GM20431 (cell line): ENCODE results near the gene PDYN.
"Not testable (repeated sequence)": the region's sequence is repeated elsewhere in the genome, so short reads cannot be mapped to it uniquely, and the experiment has no call there.

Source experiments
- in situ Hi-C: fragments of 300-500 bp; cut with MseI, MboI; formaldehyde crosslinking; loops from one replicate; pipeline ENCODE4 v1.15.0; 2020; ENCODE audit warnings: low sequenced_read_pairs; ENCODE audit not compliant: unreplicated experiment

The PDYN gene

GRCh38 chr20:1993986-1994385 lies at the start of gene PDYN:
Gene PDYN, minus strand, starts transcription at chr20:1994058. Its CDS starts 10,974 bp downstream, at chr20:1983084.
- in situ Hi-C loops: loop anchor here (25.0 kb wide), 1 partner anchor 168 kb away; no protein-coding TSS in a partner anchor

- in situ Hi-C loops: no loop called here
Observed at GRCh38 chr20:2042400-2042799, 48.5 kb upstream of the PDYN start.

GRCh38 chr20:2038161-2038560 lies 44.3 kb upstream of the PDYN start:
- in situ Hi-C loops: no loop called here

GRCh38 chr20:2037296-2037914 lies 43.5 kb upstream of the PDYN start:
- in situ Hi-C loops: no loop called here

- in situ Hi-C loops: not testable (repeated sequence)
Observed at GRCh38 chr20:2036357-2036756, 42.5 kb upstream of the PDYN start.

- in situ Hi-C loops: no loop called here
Observed at GRCh38 chr20:2032168-2032567, 38.3 kb upstream of the PDYN start.

GRCh38 chr20:2026514-2026913 lies 32.7 kb upstream of the PDYN start:
- in situ Hi-C loops: no loop called here

- in situ Hi-C loops: no loop called here
Observed at GRCh38 chr20:2026004-2026403, 32.1 kb upstream of the PDYN start.

- in situ Hi-C loops: no loop called here
Observed at GRCh38 chr20:2023151-2023550, 29.3 kb upstream of the PDYN start.

GRCh38 chr20:2022163-2022562 lies 28.3 kb upstream of the PDYN start:
- in situ Hi-C loops: no loop called here

- in situ Hi-C loops: no loop called here
Observed at GRCh38 chr20:2010533-2010932, 16.7 kb upstream of the PDYN start.

- in situ Hi-C loops: no loop called here
Observed at GRCh38 chr20:2006452-2007361, 12.8 kb upstream of the PDYN start.

- in situ Hi-C loops: no loop called here
Observed at GRCh38 chr20:2005831-2006426, 12.1 kb upstream of the PDYN start.

GRCh38 chr20:2005359-2005758 lies 11.5 kb upstream of the PDYN start:
- in situ Hi-C loops: no loop called here

- in situ Hi-C loops: no loop called here
Observed at GRCh38 chr20:2004171-2004570, 10.3 kb upstream of the PDYN start.

GRCh38 chr20:2002365-2002764 lies 8.5 kb upstream of the PDYN start:
- in situ Hi-C loops: no loop called here

- in situ Hi-C loops: no loop called here
Observed at GRCh38 chr20:2001119-2001518, 7.3 kb upstream of the PDYN start.

- in situ Hi-C loops: no loop called here
Observed at GRCh38 chr20:2000285-2000684, 6.4 kb upstream of the PDYN start.

GRCh38 chr20:1998715-1999114 lies 4.9 kb upstream of the PDYN start:
- in situ Hi-C loops: loop anchor here (25.0 kb wide), 1 partner anchor 164 kb away; no protein-coding TSS in a partner anchor

- in situ Hi-C loops: loop anchor here (25.0 kb wide), 1 partner anchor 164 kb away; no protein-coding TSS in a partner anchor
Observed at GRCh38 chr20:1998193-1998520, 4.3 kb upstream of the PDYN start.
